AG08395 (cell line): ENCODE data around the gene SMIM3.
A peak's percentile ranks its signal among the peaks of the same experiment; 100 is the strongest.
"Not testable (repeated sequence)": the region's sequence is repeated elsewhere in the genome, so short reads cannot be mapped to it uniquely, and the experiment has no call there.

Experiments
- DNase-seq: peaks from one replicate; pipeline ENCODE4 v3.0.0; 2012; ENCODE audit warnings: mixed read lengths, low spot score

The SMIM3 gene

GRCh38 chr5:150778517-150779396 lies at the start of gene SMIM3:
SMIM3 (plus strand) TSS chr5:150778757; CDS start chr5:150795441, 16,684 bp downstream.
- peak; percentile 79 for DNase-seq

- DNase-seq = no peak
Measured at GRCh38 chr5:150729859-150730258, 48.7 kb upstream of the SMIM3 start.

- no peak for DNase-seq
Measured at GRCh38 chr5:150731669-150732242, 46.8 kb upstream of the SMIM3 start.

GRCh38 chr5:150734579-150735384 lies 43.8 kb upstream of the SMIM3 start:
- DNase-seq = no peak

- no peak for DNase-seq
Measured at GRCh38 chr5:150738862-150739261, 39.7 kb upstream of the SMIM3 start.

GRCh38 chr5:150740992-150741391 lies 37.6 kb upstream of the SMIM3 start:
- DNase-seq = no peak

- DNase-seq = not testable (repeated sequence)
Measured at GRCh38 chr5:150742455-150743141, 36.0 kb upstream of the SMIM3 start.

GRCh38 chr5:150743142-150743488 lies 35.4 kb upstream of the SMIM3 start:
- not testable (repeated sequence) for DNase-seq

GRCh38 chr5:150750469-150750868 lies 28.1 kb upstream of the SMIM3 start:
- no peak for DNase-seq

GRCh38 chr5:150751096-150751891 lies 27.3 kb upstream of the SMIM3 start:
- no peak for DNase-seq

GRCh38 chr5:150753463-150753862 lies 25.1 kb upstream of the SMIM3 start:
- DNase-seq = no peak

- DNase-seq = no peak
Measured at GRCh38 chr5:150753863-150754262, 24.7 kb upstream of the SMIM3 start.

GRCh38 chr5:150757087-150757649 lies 21.4 kb upstream of the SMIM3 start:
- no peak for DNase-seq

GRCh38 chr5:150758203-150758530 lies 20.4 kb upstream of the SMIM3 start:
- no peak for DNase-seq

GRCh38 chr5:150758531-150759333 lies 19.8 kb upstream of the SMIM3 start, which contains the start of gene DCTN4:
DCTN4 (minus strand) TSS chr5:150759017; CDS start chr5:150758993, 24 bp downstream.
- DNase-seq = peak; percentile 97

- DNase-seq = no peak
Measured at GRCh38 chr5:150759334-150759583, 19.3 kb upstream of the SMIM3 start.

GRCh38 chr5:150762211-150762610 lies 16.3 kb upstream of the SMIM3 start:
- no peak for DNase-seq

- DNase-seq = peak; percentile 34
Measured at GRCh38 chr5:150763023-150763769, 15.4 kb upstream of the SMIM3 start.

- DNase-seq = no peak
Measured at GRCh38 chr5:150764530-150764929, 14.0 kb upstream of the SMIM3 start.
